Gastroesophageal sphincter (tissue), 4 donors: Measurements from ENCODE around the gene ROBO1. TPM values are rescaled to one million over a fixed set of nuclear protein-coding genes. Genes with fewer than 3 reads are reported as not detected.

Experiments
- ATAC-seq: fragments of 150-250 bp; one replicate; pipeline ENCODE4 v1.9.1; 2016; ENCODE audit warnings: mild to moderate bottlenecking, moderate library complexity
- H3K27ac ChIP-seq, 4 donors: fragments of 200-600 bp; sonication (generic) in 3 of 4; 1 replicate in 3 of 4; 2 replicates in 1 of 4; pipeline ENCODE4 v1.5.1; 2016 to 2019
- H3K27me3 ChIP-seq: fragments of 200-600 bp; sonication (generic); one replicate; pipeline ENCODE4 v1.5.1; 2019
- H3K36me3 ChIP-seq, 2 donors: fragments of 200-600 bp; sonication (generic); one replicate each; pipeline ENCODE4 v1.5.1; 2019; ENCODE audit warnings: control low read depth in 1 of 2
- H3K4me1 ChIP-seq, 3 donors: fragments of 200-600 bp; sonication (generic); 1 replicate in 2 of 3; 2 replicates in 1 of 3; pipeline ENCODE4 v1.5.1; 2016 to 2019; ENCODE audit warnings: control low read depth in 2 of 3
- H3K4me3 ChIP-seq, 2 donors: fragments of 200-600 bp; sonication (generic); one replicate each; pipeline ENCODE4 v1.5.1; 2019; ENCODE audit warnings: mild to moderate bottlenecking in 1 of 2, moderate library complexity in 1 of 2
- H3K9me3 ChIP-seq, 3 donors: fragments of 200-600 bp; sonication (generic); one replicate each; pipeline ENCODE4 v1.5.1; 2017 to 2019; ENCODE audit warnings: control low read depth in 2 of 3
- CTCF ChIP-seq, 4 experiments: fragments of 200-600 bp in 2 of 4; fragments of 450-650 bp in 2 of 4; sonication (generic) in 1 of 4; IDR thresholded peaks; one replicate each; pipeline ENCODE4 v1.5.1; 2017 to 2019; ENCODE audit warnings: antibody characterized with exemption in 4 of 4, mild to moderate bottlenecking in 2 of 4, moderate library complexity in 2 of 4
- EP300 ChIP-seq: sonication (generic); formaldehyde crosslinking; IDR thresholded peaks from one replicate; pipeline ENCODE4 v1.6.1; 2017; ENCODE audit warnings: antibody characterized with exemption, mild to moderate bottlenecking
- POLR2A ChIP-seq, 2 donors: fragments of 450-650 bp; IDR thresholded peaks; one replicate each; pipeline ENCODE4 v1.6.1; 2017; ENCODE audit warnings: antibody characterized with exemption in 2 of 2, mild to moderate bottlenecking in 2 of 2, moderate library complexity in 1 of 2
- POLR2AphosphoS5 ChIP-seq: sonication (generic); formaldehyde crosslinking; IDR thresholded peaks from one replicate; pipeline ENCODE4 v1.6.1; 2017; ENCODE audit warnings: antibody characterized with exemption
- WGBS, 2 donors: methylation state at CpG; one replicate each; pipeline ENCODE4 v1.1.5; 2018; ENCODE audit warnings: low coverage in 1 of 2; 5-methylcytosine and 5-hydroxymethylcytosine counted together
- total RNA-seq, 4 donors: library from RNA; depleted of rRNA; stranded (reverse); fragments of >200 nt; gene quantifications; one replicate each; pipeline ENCODE4 v1.1.0, GENCODE V29; 2016

Gene ROBO1
- total RNA-seq, 4 donors from 2014 or later: 9.7 to 15.3 (median 12.9) TPM

- H3K27ac ChIP-seq: no peak overlapping the region
- no peaks in the 10 kb centered on the region for H3K27me3 ChIP-seq
- ATAC-seq: no peak
- no peak overlapping the region for H3K4me3 ChIP-seq
- H3K36me3 ChIP-seq: no peaks in the 10 kb centered on the region
- no peaks in the 10 kb centered on the region for H3K4me1 ChIP-seq
- TF ChIP-seq POLR2A (IDR thresholded peaks at IDR 0.05) (no peak), POLR2AphosphoS5 (no peak), CTCF (IDR thresholded peaks at IDR 0.05) (no peak), EP300 (no peak)
- H3K9me3 ChIP-seq: no peaks in the 10 kb centered on the region
- 32 to 45% methylated on average over 3 of the region's 3 CpGs for whole genome bisulfite sequencing, 2 donors
These were observed 932.9 kb downstream of the ROBO1 start for GRCh38 chr3:78834910-78835309.

- no peak for TF ChIP-seq CTCF (IDR thresholded peaks at IDR 0.05)
- no peak for TF ChIP-seq POLR2A (IDR thresholded peaks at IDR 0.05)
- no peak for TF ChIP-seq POLR2AphosphoS5
- TF ChIP-seq EP300: no peak
- H3K27me3 ChIP-seq: no peaks in the 10 kb centered on the region
- no peaks in the 10 kb centered on the region for H3K4me1 ChIP-seq
- H3K4me3 ChIP-seq: no peak overlapping the region
- no peaks in the 10 kb centered on the region for H3K9me3 ChIP-seq
- H3K36me3 ChIP-seq: no peaks in the 10 kb centered on the region
- H3K27ac ChIP-seq: no peak overlapping the region
- WGBS, 2 donors: 92 to 93% methylated on average over 4 to 5 of the region's 5 CpGs
- no peak for ATAC-seq
These were observed 935.0 kb downstream of the ROBO1 start for GRCh38 chr3:78832785-78833204.

- Histone ChIP-seq H3K4me1 (no peaks in the 10 kb centered on the region), H3K9me3 (no peaks in the 10 kb centered on the region), H3K36me3 (no peaks in the 10 kb centered on the region), H3K27me3 (no peaks in the 10 kb centered on the region), H3K4me3 (no peak overlapping the region), H3K27ac (no peak overlapping the region)
- WGBS, 2 donors: 83 to 100% methylated on average over 1 of the region's 1 CpG
- ATAC-seq: no peak
- TF ChIP-seq POLR2A (IDR thresholded peaks at IDR 0.05) (no peak), EP300 (no peak), CTCF (IDR thresholded peaks at IDR 0.05) (no peak)
These were observed 936.3 kb downstream of the ROBO1 start for GRCh38 chr3:78831446-78831972.

- WGBS, 2 donors: 53 to 64% methylated on average over 5 of the region's 5 CpGs
- no peaks in the 10 kb centered on the region for H3K36me3 ChIP-seq
- H3K27me3 ChIP-seq: no peaks in the 10 kb centered on the region
- no peak overlapping the region for H3K27ac ChIP-seq
- H3K4me1 ChIP-seq: no peaks in the 10 kb centered on the region
- H3K4me3 ChIP-seq: no peak overlapping the region
- ATAC-seq: no peak
- TF ChIP-seq CTCF (IDR thresholded peaks at IDR 0.05): no peak
- H3K9me3 ChIP-seq: no peaks in the 10 kb centered on the region
These were observed 937.3 kb downstream of the ROBO1 start for GRCh38 chr3:78830470-78830869.

GRCh38 chr3:78827618-78828017, 940.2 kb downstream of the ROBO1 start:
- no peaks in the 10 kb centered on the region for H3K27me3 ChIP-seq
- no peaks in the 10 kb centered on the region for H3K4me1 ChIP-seq
- WGBS, 2 donors: 76 to 93% methylated on average over 2 to 3 of the region's 4 CpGs
- H3K9me3 ChIP-seq: no peaks in the 10 kb centered on the region
- H3K4me3 ChIP-seq: no peak overlapping the region
- no peak for TF ChIP-seq CTCF (IDR thresholded peaks at IDR 0.05)
- no peak for TF ChIP-seq POLR2A (IDR thresholded peaks at IDR 0.05)
- no peak for TF ChIP-seq EP300
- no peak for TF ChIP-seq POLR2AphosphoS5
- ATAC-seq: no peak
- no peak overlapping the region for H3K27ac ChIP-seq
- H3K36me3 ChIP-seq: no peaks in the 10 kb centered on the region
